22Rv1 (cell line): ENCODE measurements around the gene ABHD3.

Experiments used
- ZFX ChIP-seq: fragments of 450-650 bp; IDR thresholded peaks from 2 replicates; pipeline ENCODE4 v1.6.1; 2017; ENCODE audit warnings: antibody characterized with exemption, borderline replicate concordance
- TF ChIP-seq, protein P1 (sequence below): fragments of 450-650 bp; IDR thresholded peaks from 2 replicates; pipeline ENCODE4 v1.5.1; 2017; ENCODE audit warnings: mild to moderate bottlenecking

- TF ChIP-seq, protein P1, sequence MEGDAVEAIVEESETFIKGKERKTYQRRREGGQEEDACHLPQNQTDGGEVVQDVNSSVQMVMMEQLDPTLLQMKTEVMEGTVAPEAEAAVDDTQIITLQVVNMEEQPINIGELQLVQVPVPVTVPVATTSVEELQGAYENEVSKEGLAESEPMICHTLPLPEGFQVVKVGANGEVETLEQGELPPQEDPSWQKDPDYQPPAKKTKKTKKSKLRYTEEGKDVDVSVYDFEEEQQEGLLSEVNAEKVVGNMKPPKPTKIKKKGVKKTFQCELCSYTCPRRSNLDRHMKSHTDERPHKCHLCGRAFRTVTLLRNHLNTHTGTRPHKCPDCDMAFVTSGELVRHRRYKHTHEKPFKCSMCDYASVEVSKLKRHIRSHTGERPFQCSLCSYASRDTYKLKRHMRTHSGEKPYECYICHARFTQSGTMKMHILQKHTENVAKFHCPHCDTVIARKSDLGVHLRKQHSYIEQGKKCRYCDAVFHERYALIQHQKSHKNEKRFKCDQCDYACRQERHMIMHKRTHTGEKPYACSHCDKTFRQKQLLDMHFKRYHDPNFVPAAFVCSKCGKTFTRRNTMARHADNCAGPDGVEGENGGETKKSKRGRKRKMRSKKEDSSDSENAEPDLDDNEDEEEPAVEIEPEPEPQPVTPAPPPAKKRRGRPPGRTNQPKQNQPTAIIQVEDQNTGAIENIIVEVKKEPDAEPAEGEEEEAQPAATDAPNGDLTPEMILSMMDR, result no peak
- no peak for TF ChIP-seq ZFX
Measured at GRCh38 chr18:21742315-21742687, 37.7 kb upstream of the ABHD3 start.
